K562 (cell line): ENCODE data around the gene ZNF740. TPM values are rescaled to one million over a fixed set of nuclear protein-coding genes. Genes with fewer than 3 reads are reported as not detected.
A peak's percentile ranks its signal among the peaks of the same experiment; 100 is the strongest.

Experiments
- CBX3 ChIP-seq, 2 experiments: IDR thresholded peaks; 1 replicate in 1 of 2; 2 replicates in 1 of 2; pipeline ENCODE4 v1.6.1; 2012; ENCODE audit warnings: inconsistent platforms in 2 of 2, low read length in 2 of 2, borderline replicate concordance in 1 of 2, control low read depth in 1 of 2
- DPF2 ChIP-seq: fragments of 450-650 bp; IDR thresholded peaks from 2 replicates; pipeline ENCODE4 v1.6.1; 2016
- LARP7 ChIP-seq: fragments of 450-650 bp; IDR thresholded peaks from 2 replicates; pipeline ENCODE4 v1.6.1; 2016
- LCOR ChIP-seq: sonication (generic); formaldehyde crosslinking; IDR thresholded peaks from 2 replicates; pipeline ENCODE4 v1.8.0; 2022; ENCODE audit warnings: mild to moderate bottlenecking, missing genetic modification reagents
- MAFG ChIP-seq: fragments of 450-650 bp; conservative IDR thresholded peaks from 2 replicates; pipeline ENCODE4 v1.6.1; 2016; ENCODE audit warnings: missing genetic modification characterization, missing compliant biosample characterization
- NCOA2 ChIP-seq, 2 experiments: fragments of 450-650 bp; IDR thresholded peaks; 2 replicates each; pipeline ENCODE4 v1.6.1; 2018; ENCODE audit warnings: mild to moderate bottlenecking in 2 of 2, moderate library complexity in 1 of 2; ENCODE audit not compliant: partially characterized antibody in 2 of 2
- NR2C2 ChIP-seq, 2 experiments: fragments of 200-800 bp in 1 of 2; sonication (Bioruptor generic) in 1 of 2; sonication (generic) in 1 of 2; formaldehyde crosslinking in 1 of 2; IDR thresholded peaks; 2 replicates each; pipeline versions ENCODE4 v1.6.1 to v1.8.0; 2016 to 2022; ENCODE audit warnings: mild to moderate bottlenecking in 1 of 2, missing compliant biosample characterization in 1 of 2, missing genetic modification characterization in 1 of 2, missing genetic modification reagents in 1 of 2
- TCF3 ChIP-seq: sonication (generic); formaldehyde crosslinking; IDR thresholded peaks from 2 replicates; pipeline ENCODE4 v1.4.0; 2020; ENCODE audit warnings: mild to moderate bottlenecking, missing genetic modification reagents
- XRCC5 ChIP-seq: fragments of 200-400 bp; formaldehyde crosslinking; IDR thresholded peaks from 2 replicates; pipeline ENCODE4 v1.6.1; 2017; ENCODE audit warnings: low read depth, mild to moderate bottlenecking, low read length
- ZFP36 ChIP-seq: fragments of 150-350 bp; IDR thresholded peaks from 2 replicates; pipeline ENCODE4 v1.6.1; 2018; ENCODE audit warnings: low read length, low read depth; ENCODE audit not compliant: partially characterized antibody
- ZNF586 ChIP-seq: fragments of 450-650 bp; formaldehyde crosslinking; conservative IDR thresholded peaks from 2 replicates; pipeline ENCODE4 v1.4.0; 2020; ENCODE audit warnings: mild to moderate bottlenecking, moderate library complexity
- ZNF589 ChIP-seq: fragments of 200-800 bp; sonication (Bioruptor generic); IDR thresholded peaks from 2 replicates; pipeline ENCODE4 v1.6.1; 2016; ENCODE audit warnings: low read depth, missing genetic modification characterization, missing compliant biosample characterization
- ZNF79 ChIP-seq: fragments of 250-450 bp; sonication (Bioruptor Pico); IDR thresholded peaks from 2 replicates; pipeline ENCODE4 v1.4.0; 2020; ENCODE audit warnings: low read depth, mild to moderate bottlenecking, moderate library complexity
- ZSCAN32 ChIP-seq: fragments of 450-650 bp; formaldehyde crosslinking; IDR thresholded peaks from 2 replicates; pipeline ENCODE4 v1.4.0; 2020; ENCODE audit warnings: mild to moderate bottlenecking, moderate library complexity
- polyA plus RNA-seq, 8 experiments: library from polyadenylated mRNA; depleted of rRNA in 4 of 8; stranded (reverse) in 5 of 8; unstranded in 3 of 8; fragments of >200 nt; fragmentation: Nextera tagmentation in 2 of 8; fragmentation: Illumina TruSeq in 1 of 8; extraction: Ambion mirVana in 2 of 8; extraction: Trizol in 1 of 8; gene quantifications; 2 replicates each; pipeline versions ENCODE4 v1.2.1 to v1.2.3, GENCODE V29; 2011 to 2014; ENCODE audit warnings: inconsistent platforms in 1 of 8, missing spikeins in 1 of 8
- total RNA-seq, 7 experiments: library from RNA; depleted of rRNA in 6 of 7; stranded (reverse); fragments of >200 nt in 6 of 7; fragmentation: Illumina TruSeq in 2 of 7; extraction: Trizol in 2 of 7; gene quantifications; 2 replicates each; pipeline versions ENCODE4 v1.2.1 to v1.2.3, GENCODE V29; 2011 to 2021; ENCODE audit warnings: low replicate concordance in 1 of 7
- TF ChIP-seq, protein P1 (sequence below): fragments of 450-650 bp; IDR thresholded peaks from 2 replicates; pipeline ENCODE4 v1.6.1; 2017; ENCODE audit warnings: antibody characterized with exemption
- TF ChIP-seq, protein P2 (sequence below): fragments of 250-450 bp; sonication (Bioruptor Pico); IDR thresholded peaks from 2 replicates; pipeline ENCODE4 v1.8.0; 2021; ENCODE audit warnings: mild to moderate bottlenecking, moderate library complexity
- TF ChIP-seq, protein P3 (sequence below): sonication (generic); formaldehyde crosslinking; IDR thresholded peaks from 2 replicates; pipeline ENCODE4 v1.8.1; 2023; ENCODE audit warnings: missing genetic modification reagents, mild to moderate bottlenecking, borderline replicate concordance
- TF ChIP-seq, protein P4 (sequence below): sonication (generic); formaldehyde crosslinking; IDR thresholded peaks from 2 replicates; pipeline ENCODE4 v1.8.1; 2022; ENCODE audit warnings: missing genetic modification reagents

ZNF740 gene
- total and polyA plus RNA-seq, 9 of the 15 experiments (the other 6 are each of a cell fraction or from before 2014, with no cell fraction given), result 0.57 to 46.4 (median 18.6) TPM

DNA sequence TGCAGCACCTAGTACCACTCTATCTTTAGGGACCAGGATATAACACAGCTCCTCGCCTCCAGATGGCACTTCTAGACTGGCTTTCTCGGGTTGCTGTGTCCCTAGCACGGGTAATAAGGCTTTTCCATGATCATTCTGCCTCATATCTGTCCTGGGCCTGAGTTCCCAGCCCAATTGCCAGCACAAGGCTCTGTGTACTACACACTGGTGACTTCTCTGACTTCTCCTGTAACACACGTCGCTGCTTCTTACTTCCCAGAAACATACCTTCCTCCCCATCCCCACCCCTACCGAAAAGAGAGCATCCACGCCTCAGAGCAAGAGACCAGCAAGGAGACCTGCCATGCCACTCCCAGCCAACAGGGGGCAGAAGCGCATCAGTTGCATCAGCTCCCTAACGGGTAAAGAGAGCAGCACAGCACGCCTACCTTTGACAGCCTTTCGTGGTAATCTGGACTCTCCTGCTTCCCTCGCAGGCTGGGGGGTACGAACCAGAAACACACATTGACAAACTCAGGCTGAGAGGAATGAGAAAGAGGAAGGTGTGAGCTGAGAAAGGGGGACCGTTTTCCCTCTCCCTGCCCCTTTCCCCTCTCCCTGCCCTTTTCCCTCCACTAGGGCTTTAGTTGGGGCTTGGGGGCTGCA, 21.2 kb upstream of the ZNF740 start (continued):
- TF ChIP-seq CBX3 (IDR thresholded peaks at IDR 0.05; ENCODE audit: borderline replicate concordance in 1 of 2, low read length in 2 of 2), result peak in 1 of 2 experiments; percentile 78; a peak in 2 of 3 replicates
- TF ChIP-seq DPF2, result peak; percentile 49; the same call in 1 of the 2 replicates
- TF ChIP-seq, protein P1, sequence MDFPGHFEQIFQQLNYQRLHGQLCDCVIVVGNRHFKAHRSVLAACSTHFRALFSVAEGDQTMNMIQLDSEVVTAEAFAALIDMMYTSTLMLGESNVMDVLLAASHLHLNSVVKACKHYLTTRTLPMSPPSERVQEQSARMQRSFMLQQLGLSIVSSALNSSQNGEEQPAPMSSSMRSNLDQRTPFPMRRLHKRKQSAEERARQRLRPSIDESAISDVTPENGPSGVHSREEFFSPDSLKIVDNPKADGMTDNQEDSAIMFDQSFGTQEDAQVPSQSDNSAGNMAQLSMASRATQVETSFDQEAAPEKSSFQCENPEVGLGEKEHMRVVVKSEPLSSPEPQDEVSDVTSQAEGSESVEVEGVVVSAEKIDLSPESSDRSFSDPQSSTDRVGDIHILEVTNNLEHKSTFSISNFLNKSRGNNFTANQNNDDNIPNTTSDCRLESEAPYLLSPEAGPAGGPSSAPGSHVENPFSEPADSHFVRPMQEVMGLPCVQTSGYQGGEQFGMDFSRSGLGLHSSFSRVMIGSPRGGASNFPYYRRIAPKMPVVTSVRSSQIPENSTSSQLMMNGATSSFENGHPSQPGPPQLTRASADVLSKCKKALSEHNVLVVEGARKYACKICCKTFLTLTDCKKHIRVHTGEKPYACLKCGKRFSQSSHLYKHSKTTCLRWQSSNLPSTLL, result peak; percentile 81
- TF ChIP-seq ZNF586 (CRISPR knock-in tag), result no peak
- TF ChIP-seq NCOA2 (IDR thresholded peaks at IDR 0.05; ENCODE audit: partially characterized antibody in 2 of 2), result no peak
- TF ChIP-seq, protein P2, sequence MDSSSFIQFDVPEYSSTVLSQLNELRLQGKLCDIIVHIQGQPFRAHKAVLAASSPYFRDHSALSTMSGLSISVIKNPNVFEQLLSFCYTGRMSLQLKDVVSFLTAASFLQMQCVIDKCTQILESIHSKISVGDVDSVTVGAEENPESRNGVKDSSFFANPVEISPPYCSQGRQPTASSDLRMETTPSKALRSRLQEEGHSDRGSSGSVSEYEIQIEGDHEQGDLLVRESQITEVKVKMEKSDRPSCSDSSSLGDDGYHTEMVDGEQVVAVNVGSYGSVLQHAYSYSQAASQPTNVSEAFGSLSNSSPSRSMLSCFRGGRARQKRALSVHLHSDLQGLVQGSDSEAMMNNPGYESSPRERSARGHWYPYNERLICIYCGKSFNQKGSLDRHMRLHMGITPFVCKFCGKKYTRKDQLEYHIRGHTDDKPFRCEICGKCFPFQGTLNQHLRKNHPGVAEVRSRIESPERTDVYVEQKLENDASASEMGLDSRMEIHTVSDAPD (CRISPR knock-in tag), result no peak
- no peak for TF ChIP-seq ZNF79 (CRISPR knock-in tag)
- no peak for TF ChIP-seq MAFG (tag)
- 0 out of 2 replicates have a peak, but pooled peaks have one; percentile 42 for TF ChIP-seq NR2C2 (CRISPR knock-in tag; IDR thresholded peaks at IDR 0.05)
- no peak for TF ChIP-seq NR2C2 (tag; IDR thresholded peaks at IDR 0.05)
- peak; percentile 71; the same call in 1 of the 2 replicates for TF ChIP-seq ZSCAN32 (CRISPR knock-in tag)
- TF ChIP-seq, protein P3, sequence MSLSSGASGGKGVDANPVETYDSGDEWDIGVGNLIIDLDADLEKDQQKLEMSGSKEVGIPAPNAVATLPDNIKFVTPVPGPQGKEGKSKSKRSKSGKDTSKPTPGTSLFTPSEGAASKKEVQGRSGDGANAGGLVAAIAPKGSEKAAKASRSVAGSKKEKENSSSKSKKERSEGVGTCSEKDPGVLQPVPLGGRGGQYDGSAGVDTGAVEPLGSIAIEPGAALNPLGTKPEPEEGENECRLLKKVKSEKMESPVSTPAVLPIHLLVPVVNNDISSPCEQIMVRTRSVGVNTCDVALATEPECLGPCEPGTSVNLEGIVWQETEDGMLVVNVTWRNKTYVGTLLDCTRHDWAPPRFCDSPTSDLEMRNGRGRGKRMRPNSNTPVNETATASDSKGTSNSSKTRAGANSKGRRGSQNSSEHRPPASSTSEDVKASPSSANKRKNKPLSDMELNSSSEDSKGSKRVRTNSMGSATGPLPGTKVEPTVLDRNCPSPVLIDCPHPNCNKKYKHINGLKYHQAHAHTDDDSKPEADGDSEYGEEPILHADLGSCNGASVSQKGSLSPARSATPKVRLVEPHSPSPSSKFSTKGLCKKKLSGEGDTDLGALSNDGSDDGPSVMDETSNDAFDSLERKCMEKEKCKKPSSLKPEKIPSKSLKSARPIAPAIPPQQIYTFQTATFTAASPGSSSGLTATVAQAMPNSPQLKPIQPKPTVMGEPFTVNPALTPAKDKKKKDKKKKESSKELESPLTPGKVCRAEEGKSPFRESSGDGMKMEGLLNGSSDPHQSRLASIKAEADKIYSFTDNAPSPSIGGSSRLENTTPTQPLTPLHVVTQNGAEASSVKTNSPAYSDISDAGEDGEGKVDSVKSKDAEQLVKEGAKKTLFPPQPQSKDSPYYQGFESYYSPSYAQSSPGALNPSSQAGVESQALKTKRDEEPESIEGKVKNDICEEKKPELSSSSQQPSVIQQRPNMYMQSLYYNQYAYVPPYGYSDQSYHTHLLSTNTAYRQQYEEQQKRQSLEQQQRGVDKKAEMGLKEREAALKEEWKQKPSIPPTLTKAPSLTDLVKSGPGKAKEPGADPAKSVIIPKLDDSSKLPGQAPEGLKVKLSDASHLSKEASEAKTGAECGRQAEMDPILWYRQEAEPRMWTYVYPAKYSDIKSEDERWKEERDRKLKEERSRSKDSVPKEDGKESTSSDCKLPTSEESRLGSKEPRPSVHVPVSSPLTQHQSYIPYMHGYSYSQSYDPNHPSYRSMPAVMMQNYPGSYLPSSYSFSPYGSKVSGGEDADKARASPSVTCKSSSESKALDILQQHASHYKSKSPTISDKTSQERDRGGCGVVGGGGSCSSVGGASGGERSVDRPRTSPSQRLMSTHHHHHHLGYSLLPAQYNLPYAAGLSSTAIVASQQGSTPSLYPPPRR (CRISPR knock-in tag), result no peak
- peak; percentile 59 for TF ChIP-seq ZFP36
- peak; percentile 21; the same call in 1 of the 2 replicates for TF ChIP-seq TCF3 (CRISPR knock-in tag)
- TF ChIP-seq LARP7, result peak; percentile 67; the same call in 1 of the 2 replicates
- TF ChIP-seq XRCC5, result peak; percentile 94; the same call in 1 of the 2 replicates
- TF ChIP-seq LCOR (CRISPR knock-in tag), result peak; percentile 87; the same call in 1 of the 2 replicates
- TF ChIP-seq ZNF589 (CRISPR knock-in tag), result no peak
- TF ChIP-seq, protein P4, sequence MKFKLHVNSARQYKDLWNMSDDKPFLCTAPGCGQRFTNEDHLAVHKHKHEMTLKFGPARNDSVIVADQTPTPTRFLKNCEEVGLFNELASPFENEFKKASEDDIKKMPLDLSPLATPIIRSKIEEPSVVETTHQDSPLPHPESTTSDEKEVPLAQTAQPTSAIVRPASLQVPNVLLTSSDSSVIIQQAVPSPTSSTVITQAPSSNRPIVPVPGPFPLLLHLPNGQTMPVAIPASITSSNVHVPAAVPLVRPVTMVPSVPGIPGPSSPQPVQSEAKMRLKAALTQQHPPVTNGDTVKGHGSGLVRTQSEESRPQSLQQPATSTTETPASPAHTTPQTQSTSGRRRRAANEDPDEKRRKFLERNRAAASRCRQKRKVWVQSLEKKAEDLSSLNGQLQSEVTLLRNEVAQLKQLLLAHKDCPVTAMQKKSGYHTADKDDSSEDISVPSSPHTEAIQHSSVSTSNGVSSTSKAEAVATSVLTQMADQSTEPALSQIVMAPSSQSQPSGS, result no peak
